ENCODE results near the gene CAPZA2. TPM values are rescaled to one million over a fixed set of nuclear protein-coding genes. Genes with fewer than 3 reads are reported as not detected.

The CAPZA2 gene
- total and polyA plus RNA-seq, 9 of the 15 experiments (the other 6 are each of a cell fraction or from before 2014, with no cell fraction given): 67.0 to 524 (median 176) TPM

DNA sequence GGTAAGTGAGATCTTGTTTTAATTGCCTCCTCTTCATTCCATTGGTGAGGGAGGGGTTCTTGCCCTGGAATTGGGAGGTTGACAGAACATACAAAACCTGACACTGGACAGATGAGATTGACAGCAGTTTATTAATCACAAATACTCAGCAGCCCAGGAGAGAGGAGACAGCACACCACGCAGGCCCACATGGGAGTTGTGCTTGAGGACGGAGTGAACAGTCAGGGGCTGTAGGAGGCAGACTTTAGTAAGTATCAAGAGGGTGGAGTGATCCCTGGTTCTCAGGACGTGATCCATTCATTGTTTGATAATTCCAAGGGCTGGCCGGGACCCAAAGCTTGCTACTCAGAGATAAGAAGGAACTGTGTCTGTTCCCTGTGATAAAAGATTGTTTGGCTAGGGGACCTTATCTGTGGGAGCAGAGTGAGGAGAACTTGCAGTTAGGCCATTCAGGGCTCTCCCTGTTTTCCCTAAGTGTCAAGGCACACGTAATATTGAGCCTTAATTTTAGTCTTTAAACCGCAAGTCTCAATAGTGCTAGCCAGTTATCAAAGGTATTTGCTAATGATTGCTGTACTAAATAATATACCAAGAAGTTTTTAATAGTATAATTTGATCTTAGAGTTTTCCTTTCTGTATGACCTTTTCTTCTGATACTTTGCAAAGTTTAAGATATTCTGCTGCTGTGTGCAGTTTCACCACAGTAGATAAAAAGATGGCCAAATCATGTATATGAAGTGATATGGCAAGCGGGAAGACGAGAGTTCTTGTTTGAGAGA is 14.5 kb downstream of the CAPZA2 start (continued):
- TF ChIP-seq, protein P1, sequence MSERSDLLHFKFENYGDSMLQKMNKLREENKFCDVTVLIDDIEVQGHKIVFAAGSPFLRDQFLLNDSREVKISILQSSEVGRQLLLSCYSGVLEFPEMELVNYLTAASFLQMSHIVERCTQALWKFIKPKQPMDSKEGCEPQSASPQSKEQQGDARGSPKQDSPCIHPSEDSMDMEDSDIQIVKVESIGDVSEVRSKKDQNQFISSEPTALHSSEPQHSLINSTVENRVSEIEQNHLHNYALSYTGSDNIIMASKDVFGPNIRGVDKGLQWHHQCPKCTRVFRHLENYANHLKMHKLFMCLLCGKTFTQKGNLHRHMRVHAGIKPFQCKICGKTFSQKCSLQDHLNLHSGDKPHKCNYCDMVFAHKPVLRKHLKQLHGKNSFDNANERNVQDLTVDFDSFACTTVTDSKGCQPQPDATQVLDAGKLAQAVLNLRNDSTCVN (CRISPR knock-in tag; IDR thresholded peaks at IDR 0.05): peak; percentile 32; the same call in 1 of the 2 replicates
- TF ChIP-seq ZNF217 (CRISPR knock-in tag; IDR thresholded peaks at IDR 0.05) (no peak), BRF1 (IDR thresholded peaks at IDR 0.05; ENCODE audit: borderline replicate concordance, extremely low read depth, insufficient read length) (no peak), ZNF507 (tag; conservative IDR thresholded peaks at IDR 0.05) (no peak), ERF (CRISPR knock-in tag; IDR thresholded peaks at IDR 0.05) (peak; percentile 93), MXI1 (IDR thresholded peaks at IDR 0.05; ENCODE audit: low read depth, low read length) (peak; percentile 77; the same call in 1 of the 2 replicates), ZNF764 (CRISPR knock-in tag; IDR thresholded peaks at IDR 0.05; ENCODE audit: low read depth) (no peak), ZBTB17 (CRISPR knock-in tag; IDR thresholded peaks at IDR 0.05) (peak; percentile 85), SMARCB1 (IDR thresholded peaks at IDR 0.05; ENCODE audit: insufficient read length, low read depth) (peak; percentile 34), ZNF282 (CRISPR knock-in tag; IDR thresholded peaks at IDR 0.05) (no peak), SMAD2 (IDR thresholded peaks at IDR 0.05; ENCODE audit: low read depth, low read length) (no peak), HIVEP1 (CRISPR knock-in tag; IDR thresholded peaks at IDR 0.05) (peak; percentile 70; the same call in 1 of the 2 replicates), ZFX (CRISPR knock-in tag; IDR thresholded peaks at IDR 0.05) (peak; percentile 36; the same call in 1 of the 2 replicates), HDAC8 (tag; IDR thresholded peaks at IDR 0.05) (no peak), HMG20A (CRISPR knock-in tag; conservative IDR thresholded peaks at IDR 0.05) (0 out of 2 replicates have a peak, but pooled peaks have one; percentile 14), PHF8 (IDR thresholded peaks at IDR 0.05; ENCODE audit: borderline replicate concordance, low read length) (no peak), POLR2H (tag; IDR thresholded peaks at IDR 0.05; ENCODE audit: low read depth) (peak; percentile 70), CSDE1 (IDR thresholded peaks at IDR 0.05) (no peak; a peak in 1 of 4 replicates)
- TF ChIP-seq, protein P2, sequence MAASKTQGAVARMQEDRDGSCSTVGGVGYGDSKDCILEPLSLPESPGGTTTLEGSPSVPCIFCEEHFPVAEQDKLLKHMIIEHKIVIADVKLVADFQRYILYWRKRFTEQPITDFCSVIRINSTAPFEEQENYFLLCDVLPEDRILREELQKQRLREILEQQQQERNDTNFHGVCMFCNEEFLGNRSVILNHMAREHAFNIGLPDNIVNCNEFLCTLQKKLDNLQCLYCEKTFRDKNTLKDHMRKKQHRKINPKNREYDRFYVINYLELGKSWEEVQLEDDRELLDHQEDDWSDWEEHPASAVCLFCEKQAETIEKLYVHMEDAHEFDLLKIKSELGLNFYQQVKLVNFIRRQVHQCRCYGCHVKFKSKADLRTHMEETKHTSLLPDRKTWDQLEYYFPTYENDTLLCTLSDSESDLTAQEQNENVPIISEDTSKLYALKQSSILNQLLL (CRISPR knock-in tag; IDR thresholded peaks at IDR 0.05; ENCODE audit: borderline replicate concordance): no peak
- TF ChIP-seq, protein P3, sequence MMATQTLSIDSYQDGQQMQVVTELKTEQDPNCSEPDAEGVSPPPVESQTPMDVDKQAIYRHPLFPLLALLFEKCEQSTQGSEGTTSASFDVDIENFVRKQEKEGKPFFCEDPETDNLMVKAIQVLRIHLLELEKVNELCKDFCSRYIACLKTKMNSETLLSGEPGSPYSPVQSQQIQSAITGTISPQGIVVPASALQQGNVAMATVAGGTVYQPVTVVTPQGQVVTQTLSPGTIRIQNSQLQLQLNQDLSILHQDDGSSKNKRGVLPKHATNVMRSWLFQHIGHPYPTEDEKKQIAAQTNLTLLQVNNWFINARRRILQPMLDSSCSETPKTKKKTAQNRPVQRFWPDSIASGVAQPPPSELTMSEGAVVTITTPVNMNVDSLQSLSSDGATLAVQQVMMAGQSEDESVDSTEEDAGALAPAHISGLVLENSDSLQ (IDR thresholded peaks at IDR 0.05): peak; percentile 95
- TF ChIP-seq, protein P4, sequence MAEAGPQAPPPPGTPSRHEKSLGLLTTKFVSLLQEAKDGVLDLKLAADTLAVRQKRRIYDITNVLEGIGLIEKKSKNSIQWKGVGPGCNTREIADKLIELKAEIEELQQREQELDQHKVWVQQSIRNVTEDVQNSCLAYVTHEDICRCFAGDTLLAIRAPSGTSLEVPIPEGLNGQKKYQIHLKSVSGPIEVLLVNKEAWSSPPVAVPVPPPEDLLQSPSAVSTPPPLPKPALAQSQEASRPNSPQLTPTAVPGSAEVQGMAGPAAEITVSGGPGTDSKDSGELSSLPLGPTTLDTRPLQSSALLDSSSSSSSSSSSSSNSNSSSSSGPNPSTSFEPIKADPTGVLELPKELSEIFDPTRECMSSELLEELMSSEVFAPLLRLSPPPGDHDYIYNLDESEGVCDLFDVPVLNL (CRISPR knock-in tag; IDR thresholded peaks at IDR 0.05; ENCODE audit: low read depth): no peak
- TF ChIP-seq, protein P5, sequence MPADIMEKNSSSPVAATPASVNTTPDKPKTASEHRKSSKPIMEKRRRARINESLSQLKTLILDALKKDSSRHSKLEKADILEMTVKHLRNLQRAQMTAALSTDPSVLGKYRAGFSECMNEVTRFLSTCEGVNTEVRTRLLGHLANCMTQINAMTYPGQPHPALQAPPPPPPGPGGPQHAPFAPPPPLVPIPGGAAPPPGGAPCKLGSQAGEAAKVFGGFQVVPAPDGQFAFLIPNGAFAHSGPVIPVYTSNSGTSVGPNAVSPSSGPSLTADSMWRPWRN (IDR thresholded peaks at IDR 0.05; ENCODE audit: low read depth): peak; percentile 99
- TF ChIP-seq, protein P6, sequence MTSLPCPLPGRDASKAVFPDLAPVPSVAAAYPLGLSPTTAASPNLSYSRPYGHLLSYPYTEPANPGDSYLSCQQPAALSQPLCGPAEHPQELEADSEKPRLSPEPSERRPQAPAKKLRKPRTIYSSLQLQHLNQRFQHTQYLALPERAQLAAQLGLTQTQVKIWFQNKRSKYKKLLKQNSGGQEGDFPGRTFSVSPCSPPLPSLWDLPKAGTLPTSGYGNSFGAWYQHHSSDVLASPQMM (CRISPR knock-in tag; IDR thresholded peaks at IDR 0.05): peak; percentile 46; the same call in 1 of the 2 replicates

All from K562 (cell line).